SKM-1 (cell line): ENCODE data around the gene IL18BP.

Source experiments
- DNase-seq: peaks from one replicate; lab custom pipeline; 2025; ENCODE audit not compliant: unreplicated experiment; lab: John Stamatoyannopoulos, UW

Gene IL18BP

GRCh38 chr11:72041364-72042063, 42.8 kb downstream of the IL18BP start:
- DNase-seq, result no peak

GRCh38 chr11:72042064-72042745, 43.5 kb downstream of the IL18BP start:
- no peak for DNase-seq

- DNase-seq, result no peak
These were observed 47.1 kb downstream of the IL18BP start for GRCh38 chr11:72045849-72046248.

- DNase-seq, result no peak
These were observed 50.2 kb downstream of the IL18BP start for GRCh38 chr11:72048766-72049460.
